Measurements from ENCODE around the gene IL10RA.
"Not testable (repeated sequence)": the region's sequence is repeated elsewhere in the genome, so short reads cannot be mapped to it uniquely, and the experiment has no call there.

IL10RA gene

DNA sequence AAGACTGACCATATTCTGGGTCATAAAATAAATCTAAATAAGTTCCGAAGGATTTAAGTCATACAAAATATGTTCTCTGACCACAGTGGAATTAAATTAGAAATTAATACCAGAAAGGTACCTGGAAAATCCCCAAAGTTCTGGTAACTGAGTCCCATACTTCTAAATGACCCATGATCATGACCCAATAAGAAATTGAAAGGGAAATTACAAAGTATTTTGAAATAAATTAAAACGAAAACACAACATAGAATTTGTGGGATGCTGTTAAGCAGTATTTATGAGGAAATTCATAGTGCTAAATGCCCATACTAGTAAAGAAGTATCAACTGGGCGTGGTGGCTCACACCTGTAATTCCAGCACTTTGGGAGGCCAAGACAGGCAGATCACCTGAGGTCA, 23.4 kb upstream of the IL10RA start:
- no peak for DNase-seq (ENCODE audit: low read depth)

DNA sequence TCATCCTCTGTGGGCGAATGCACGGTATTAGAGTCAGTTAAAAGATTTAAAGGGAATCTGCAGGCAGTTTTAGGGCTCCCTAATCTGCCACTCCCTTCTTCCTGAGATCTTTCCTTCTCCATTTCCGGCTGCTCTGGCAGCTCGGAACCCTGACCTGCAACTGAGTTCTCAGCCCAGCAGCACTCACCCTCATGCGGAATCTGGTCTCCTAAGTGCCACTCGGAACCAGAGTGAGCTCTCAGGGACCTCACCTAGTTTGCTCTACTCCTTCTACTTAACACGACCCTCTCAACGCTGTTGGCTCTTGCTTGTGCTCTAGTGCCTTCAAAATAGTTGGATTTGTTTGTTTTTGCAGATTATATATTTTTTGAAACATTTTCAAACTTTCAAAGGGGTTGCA, 19.3 kb upstream of the IL10RA start:
- no peak for DNase-seq (ENCODE audit: low read depth)

DNA sequence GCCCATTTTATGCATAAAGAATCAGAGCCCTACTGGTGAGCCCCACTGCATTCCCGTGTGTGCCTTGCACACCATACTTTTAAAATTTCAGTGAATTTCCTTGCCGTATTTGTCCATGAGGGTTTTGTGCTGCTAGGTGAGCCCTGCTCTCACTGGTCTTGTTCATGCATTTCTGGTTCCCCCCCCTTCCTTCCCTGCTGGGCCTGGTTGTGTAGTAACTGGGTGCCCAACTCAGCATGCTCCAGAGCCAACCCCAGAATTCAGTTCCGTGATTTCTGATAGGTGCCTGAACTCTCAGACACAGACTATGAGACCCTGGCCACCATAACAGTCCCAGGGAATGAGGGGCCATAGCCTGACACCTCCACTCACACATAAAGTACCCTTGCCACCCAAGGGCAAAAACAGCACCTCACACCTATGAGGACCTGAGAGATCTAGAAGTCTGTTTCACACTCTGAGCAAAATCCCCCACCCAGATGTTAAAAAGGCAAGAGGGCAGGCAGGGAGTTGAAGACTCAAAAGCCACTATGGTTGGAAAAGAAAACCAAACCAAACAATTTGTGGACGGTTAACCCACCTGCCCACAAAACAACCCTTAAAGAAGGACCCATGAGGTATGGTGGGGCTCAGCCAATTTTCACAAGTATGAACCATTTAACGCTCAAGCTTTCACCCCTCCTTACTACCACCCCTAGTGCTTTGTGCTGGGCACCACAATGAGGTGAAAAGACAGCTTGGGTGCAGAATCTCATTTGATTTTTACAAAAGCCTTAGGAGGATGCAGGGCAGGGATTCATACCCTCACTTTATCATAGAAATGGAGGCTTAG, 16.8 kb upstream of the IL10RA start:
- DNase-seq (ENCODE audit: low read depth) = no peak

DNA sequence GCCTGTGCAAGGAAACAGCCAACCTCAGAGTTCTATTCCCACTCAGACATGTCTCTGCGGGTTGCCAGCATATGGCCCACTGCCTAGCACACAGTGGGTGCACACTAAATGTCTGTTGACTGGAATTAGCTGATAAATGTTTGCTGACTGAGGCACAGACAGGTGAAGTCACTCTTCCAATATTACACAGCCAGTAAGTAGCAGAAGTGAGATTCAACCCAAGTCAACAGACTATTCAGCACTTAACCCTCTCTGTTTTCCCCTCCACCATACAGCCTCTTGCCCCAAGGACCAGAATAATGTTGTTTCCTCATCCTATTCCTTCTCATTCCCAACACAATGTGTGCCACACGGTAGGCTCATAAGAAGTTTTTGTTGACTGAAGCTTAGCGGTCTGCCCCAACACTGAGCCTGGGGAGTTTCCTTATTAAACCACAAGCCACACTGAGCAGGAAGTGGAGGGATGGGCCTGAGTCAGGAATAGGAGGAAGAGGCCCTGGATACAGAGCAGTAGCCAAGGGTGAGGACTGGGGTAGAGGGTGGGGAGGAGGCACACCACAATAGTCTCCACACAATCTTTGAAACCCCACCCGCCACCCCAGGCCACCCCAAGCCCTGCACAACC, 15.7 kb upstream of the IL10RA start:
- no peak for DNase-seq (ENCODE audit: low read depth)

DNA sequence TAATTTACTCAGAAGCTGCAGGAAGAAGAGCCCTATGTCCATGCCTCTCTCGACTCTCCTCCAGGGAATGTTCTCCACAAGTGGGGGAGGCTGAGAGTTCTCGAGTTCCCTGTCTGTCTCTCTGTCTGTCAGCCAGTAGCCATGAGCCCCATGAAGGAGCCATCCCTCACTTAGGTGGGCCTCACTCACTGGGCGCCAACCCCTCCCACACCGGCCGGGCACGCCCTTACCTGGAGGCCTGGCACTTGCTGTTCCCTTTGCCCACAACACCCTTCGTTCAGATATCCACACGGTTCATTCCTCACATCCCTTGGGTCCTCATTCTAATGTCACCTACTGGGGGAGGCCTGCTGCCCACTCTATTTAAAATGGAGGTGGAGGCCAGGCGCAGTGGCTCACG, 14.2 kb upstream of the IL10RA start:
- no peak for DNase-seq (ENCODE audit: low read depth)

DNA sequence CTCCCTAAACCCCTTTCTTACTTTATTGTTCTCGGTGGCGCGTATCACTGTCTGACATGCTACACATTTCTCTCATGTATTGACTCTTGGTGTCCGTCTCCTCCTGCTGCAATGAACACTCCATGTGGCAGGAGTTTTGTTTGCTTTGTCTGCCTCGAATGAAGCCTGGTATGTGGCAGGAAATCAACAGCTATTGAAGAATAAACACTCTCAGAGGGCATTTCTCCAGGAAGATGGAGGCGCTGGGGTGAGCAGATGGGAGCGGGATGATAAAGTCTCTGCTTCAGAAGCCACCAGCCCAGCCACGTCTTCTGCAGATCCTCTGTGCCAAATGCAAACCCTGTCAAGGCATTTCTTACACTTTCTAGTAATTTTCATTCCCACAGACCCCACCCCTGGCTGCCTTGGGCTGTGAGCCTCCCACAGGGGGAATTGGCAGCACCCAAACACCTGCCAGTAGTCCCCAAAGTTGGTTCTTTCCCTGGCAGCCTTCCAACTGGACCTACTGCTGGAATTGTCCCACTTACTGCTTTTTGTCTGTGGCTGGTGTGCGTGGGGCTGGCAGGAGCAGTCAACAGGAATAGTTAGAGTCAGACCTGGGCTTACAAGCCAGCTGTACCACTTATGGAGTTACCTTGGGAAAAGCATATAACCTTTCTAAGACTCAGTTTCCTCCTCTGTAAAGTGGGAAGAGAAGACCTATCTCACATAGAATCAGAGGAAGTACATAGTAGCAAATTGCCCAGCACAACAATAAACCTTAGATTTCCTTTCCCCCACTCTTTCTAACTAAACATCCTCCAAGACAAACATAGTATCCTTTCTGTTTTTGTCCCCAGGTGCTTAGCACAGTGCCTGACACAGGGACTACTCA, 13.3 kb upstream of the IL10RA start:
- DNase-seq (ENCODE audit: low read depth) = no peak

DNA sequence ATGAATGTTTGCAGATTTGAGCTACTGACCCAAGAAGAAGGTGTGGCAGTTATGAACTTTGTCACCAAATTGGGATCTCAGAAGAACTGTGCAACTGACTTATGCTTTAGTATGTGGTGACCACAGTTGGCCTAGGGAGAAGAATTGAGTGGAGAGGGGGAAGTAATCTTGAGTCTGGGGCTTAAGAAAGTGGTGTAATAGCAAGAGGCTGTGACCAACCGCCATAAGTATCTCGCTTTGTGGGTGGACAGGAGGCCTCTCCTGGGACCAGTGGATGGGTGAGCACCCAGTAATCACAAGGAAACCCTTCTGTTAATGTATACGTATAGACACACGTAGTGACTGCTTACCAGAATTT, 12.7 kb upstream of the IL10RA start:
- DNase-seq (ENCODE audit: low read depth) = no peak

DNA sequence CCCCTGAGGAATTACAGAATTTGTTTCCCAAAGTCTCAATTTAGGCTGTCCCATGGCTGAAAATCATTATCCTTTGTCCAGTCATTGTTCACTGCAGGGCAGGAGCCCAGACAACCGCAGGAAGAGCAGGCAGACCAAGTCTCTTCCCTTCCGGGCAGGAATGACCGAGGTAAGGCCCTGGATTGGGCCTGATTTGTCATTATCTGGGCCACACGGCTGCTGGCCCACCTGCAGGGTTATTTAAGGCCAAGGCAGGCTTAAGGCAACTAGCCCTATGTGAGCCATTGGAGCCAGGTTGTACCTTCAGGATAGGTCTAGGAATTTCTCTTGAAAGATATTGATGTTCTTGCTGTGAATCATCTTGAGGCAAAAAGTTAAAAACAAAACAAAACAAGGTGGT, 9.7 kb upstream of the IL10RA start:
- DNase-seq (ENCODE audit: low read depth) = no peak

DNA sequence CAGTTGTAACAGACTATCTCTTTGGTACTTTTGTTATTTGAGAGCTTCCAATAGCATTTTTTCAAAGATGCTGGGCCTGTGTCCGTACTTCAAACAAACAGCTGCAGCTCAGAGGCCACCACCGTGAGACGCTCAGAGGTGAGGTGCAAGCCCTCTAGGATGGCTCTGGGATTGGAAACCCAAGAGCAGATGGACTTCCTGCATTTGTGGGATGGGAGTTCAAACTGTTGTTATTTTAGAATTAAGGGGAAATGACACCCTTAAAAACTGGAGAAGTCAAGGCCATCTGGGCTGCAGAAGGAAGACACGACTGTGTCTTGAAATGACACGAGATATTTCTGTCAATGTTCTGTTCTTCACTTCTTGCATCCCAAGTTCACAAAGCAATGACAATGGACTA, 9.2 kb upstream of the IL10RA start:
- no peak for DNase-seq (ENCODE audit: low read depth)

DNA sequence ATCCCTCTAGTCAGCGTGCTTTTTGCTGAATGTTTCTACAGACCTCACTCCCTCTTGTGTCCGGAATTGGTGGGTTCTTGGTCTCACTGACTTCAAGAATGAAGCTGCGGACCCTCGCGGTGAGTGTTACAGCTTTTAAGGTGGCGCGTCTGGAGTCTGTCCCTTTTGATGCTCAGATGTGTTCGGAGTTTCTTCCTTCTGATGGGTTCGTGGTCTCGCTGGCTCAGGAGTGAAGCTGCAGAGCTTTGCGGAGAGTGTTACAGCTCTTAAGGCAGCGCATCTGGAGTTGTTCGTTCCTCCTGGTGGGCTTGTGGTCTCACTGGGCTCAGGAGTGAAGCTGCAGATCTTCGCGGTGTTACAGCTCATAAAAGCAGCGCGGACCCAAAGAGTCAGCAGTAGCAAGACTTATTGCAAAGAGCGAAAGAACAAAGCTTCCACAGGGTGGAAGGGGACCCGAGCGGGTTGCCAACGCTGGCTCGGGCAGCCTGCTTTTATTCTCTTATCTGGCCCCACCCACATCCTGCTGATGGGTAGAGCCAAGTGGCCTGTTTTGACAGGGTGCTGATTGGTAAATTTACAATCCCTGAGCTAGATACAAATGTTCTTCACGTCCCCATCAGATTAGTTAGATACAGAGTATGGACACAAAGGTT, 8.5 kb upstream of the IL10RA start:
- DNase-seq (ENCODE audit: low read depth) = not testable (repeated sequence)

DNA sequence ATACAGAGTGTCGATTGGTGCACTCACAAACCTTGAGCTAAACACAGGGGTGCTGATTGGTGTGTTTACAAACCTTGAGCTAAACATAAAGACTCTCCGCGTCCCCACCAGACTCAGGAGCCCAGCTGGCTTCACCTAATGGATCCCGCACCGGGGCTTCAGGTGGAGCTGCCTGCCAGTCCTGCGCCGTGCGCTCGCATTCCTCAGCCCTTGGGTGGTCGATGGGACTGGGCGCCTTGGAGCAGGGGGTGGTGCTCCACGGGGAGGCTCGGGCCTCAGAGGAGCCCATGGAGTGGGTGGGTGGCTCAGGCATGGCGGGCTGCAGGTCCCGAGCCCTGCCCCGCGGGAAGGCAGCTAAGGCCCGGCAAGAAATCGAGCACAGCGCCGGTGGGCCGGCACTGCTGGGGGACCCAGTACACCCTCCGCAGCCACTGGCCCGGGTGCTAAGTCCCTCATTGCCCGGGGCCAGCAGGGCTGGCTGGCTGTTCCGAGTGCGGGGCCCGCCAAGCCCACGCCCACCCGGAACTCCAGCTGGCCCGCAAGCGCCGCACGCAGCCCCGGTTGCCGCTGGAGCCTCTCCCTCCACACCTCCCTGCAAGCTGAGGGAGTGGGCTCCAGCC, 7.8 kb upstream of the IL10RA start:
- not testable (repeated sequence) for DNase-seq (ENCODE audit: low read depth)

DNA sequence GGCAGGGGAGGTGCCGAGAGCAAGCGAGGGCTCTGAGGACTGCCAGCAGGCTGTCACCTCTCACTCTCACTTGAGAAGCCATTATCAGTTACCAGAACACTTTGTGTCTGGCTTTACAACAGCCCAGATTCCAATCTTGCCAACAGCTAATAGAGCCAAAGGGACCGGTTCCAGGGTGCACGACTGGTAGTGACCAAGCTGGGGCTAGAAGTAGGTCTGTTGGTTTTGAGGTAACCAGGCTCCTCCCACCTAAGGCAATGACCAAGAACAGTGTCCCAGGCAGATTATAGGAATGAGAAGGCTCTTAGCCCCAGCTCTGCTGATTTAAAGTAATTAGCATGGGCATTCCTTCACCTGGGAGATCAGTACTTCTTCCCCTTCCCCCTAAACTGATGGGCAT, 7.2 kb upstream of the IL10RA start:
- no peak for DNase-seq (ENCODE audit: low read depth)

DNA sequence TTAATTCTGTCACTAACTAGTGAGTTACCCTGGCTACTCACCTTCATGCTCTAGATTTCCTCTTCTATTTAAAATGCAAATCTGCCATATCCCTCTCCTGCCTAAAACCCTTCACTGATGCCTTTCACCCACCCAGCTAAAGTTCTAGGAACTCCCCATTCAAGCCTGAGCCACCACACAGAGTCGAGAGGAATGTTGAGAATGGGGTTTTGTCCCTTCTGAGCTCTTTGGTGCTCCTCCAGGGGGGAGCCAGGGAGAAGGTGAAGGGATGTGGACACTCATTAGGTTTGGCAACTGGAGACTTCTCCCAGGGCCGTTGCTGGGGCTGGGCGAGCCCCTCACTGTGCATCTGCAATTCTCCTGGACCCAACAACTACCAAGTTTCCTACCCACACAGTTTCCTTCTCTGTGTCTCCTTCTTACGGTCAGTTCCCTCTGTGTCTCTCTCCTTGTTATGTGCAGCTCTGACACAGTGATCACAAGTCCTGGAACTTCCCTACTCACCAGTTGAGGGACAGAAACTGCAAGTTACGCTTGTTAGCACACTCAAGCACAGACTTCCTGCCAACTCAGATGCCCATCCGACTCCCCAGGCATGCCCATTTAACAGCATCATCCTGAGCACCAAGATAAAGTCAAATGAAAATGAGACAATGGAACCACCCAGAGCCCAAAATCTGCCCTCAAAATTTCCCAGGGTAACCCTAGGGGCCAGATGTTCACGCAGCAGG, 6.5 kb upstream of the IL10RA start:
- DNase-seq (ENCODE audit: low read depth) = no peak

DNA sequence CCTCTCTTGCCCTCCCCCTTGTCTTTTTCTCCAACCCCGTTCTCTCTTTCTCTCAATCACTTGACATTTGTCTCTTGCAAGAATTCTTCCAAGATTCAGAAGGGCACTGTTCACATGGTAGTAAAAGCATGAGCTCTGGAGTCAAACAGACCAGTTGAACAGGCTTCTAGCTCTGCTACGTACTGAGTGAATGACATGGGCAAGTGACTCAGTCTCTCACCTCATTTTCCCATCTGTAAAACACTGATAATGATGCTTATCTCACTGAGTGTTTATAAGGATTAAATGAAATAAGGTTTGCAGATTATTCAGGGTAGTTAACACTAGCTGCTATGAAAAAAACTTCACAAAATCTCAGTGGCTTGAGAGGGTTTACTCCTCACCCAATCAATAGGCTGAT, 5.9 kb upstream of the IL10RA start:
- DNase-seq (ENCODE audit: low read depth) = no peak

DNA sequence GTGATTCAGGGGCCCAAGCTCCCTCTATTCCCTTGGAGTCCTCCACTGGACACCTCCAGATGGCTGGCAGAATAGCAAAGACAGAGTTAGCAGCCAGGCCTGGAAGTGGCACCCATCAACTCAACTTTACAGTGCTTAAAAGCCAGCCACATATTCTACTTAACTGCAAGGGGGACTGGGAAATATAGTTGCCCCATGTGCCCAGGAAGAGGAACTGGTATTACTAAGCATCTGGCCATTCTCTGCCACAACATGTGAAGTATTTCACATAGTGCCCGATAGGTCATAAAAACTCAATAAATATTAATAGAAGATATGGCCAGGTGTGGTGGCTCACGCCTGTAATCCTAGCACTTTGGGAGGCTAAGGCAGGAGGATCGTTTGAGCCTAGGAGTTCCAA, 5.5 kb upstream of the IL10RA start:
- DNase-seq (ENCODE audit: low read depth) = no peak

DNA sequence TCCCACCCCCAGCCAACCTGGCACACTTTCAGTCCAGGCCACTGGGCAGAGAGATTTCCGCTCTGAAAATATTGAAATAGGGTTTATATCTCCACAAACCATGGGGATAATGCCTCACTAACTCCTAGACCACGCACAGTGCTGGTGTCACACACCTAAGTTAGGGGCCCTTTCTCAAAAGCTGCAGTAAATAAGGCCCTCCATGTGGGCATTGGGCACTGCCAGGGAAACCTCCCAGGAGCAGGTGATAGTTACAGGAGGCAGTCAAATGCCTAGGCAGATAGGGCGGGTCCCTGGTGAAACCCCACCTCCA, 3.1 kb upstream of the IL10RA start:
- no peak for DNase-seq (ENCODE audit: low read depth)

DNA sequence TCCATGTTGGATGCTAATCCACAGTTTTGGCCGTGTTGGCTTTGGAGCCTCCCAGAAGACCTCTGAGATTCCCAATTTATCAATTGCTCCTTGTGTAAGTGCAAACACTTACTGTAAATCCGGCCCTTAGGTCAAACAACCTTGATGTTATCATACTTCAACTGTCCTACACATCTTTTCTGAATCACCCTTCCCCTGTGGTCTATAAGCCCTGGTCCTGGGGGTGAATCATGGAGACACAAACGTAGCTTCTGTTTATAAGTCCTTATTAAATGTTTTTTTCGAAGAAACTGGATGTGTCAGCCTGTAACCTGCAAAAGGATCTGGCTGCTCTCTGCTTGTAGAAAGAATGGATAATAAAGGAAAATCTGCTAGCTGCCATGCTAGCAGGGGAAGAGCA, 1.7 kb upstream of the IL10RA start:
- no peak for DNase-seq (ENCODE audit: low read depth)

DNA sequence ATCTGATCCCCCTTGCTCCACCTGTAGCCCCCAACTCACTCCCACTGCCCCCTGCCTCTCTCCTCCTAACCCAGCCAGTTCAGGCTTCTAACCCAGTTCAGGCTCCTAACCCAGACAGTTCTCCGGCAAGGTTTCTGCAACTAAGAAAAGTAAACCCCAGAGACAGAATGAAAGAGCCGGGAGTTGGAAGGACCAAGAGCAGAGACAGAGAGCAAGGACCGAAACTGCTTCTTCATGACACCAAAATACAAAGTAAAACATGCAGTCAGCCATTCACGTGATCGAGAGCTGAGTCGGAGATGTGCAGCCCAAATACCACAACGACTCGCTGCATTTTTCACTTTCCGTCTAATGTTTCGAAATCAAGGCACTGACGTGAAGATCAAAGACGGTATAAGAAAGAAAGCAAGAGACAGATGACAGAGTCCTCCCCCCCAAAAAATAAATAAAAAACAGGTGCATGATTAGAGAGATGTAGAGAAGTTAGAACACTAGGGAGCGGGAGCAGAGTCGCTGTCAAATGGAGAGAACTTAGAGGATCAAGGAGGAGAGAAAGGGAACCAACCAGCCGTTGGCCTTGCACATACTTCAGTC, 884 bp downstream of the IL10RA start:
- no peak for DNase-seq (ENCODE audit: low read depth)

DNA sequence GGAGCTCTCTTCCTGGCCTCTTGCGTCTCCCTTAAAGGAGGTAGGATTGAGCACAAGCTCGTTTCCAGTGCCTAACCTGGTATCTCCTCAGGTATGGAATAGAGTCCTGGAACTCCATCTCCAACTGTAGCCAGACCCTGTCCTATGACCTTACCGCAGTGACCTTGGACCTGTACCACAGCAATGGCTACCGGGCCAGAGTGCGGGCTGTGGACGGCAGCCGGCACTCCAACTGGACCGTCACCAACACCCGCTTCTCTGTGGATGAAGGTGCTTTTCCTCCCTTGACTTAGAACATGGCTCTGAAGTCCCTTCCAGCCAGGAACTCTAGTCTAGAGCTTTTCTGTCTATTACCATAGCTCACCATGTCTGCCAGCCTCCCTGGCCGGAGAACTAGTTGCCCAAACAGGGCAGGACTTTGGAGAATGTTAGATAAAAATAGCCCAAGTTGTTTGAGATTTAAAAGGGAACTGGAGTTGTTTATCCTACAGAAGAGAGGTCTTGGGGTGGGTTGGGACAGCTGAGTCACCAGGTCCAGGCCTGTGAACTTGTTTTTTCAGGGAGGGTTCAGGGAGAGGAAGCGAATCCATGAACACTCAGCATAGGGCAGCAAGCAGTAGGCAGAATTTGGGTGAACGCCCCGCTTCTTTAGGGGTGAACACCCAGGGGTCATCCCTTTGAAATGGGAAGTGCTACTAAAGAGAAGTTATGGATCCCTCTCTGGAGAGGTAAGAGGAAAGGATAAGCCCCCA, 3.3 kb downstream of the IL10RA start:
- DNase-seq (ENCODE audit: low read depth) = no peak

DNA sequence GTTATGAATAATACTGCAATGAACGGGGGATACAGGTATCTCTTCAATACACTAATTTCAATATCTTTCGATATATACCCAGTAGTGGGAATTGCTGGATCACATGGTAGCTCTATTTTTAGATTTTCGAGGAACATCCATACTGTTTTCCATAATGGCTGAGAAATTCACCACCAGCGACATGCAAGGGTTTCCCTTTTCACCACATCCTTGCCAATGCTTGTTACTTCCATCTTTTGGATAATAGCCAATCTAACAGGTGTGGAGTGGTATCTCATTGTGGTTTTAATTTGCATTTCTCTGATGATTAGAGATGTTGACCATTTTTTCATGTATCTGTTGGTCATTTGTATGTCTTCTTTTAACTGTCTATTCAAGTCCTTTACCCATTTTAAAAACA, 5.9 kb downstream of the IL10RA start:
- no peak for DNase-seq (ENCODE audit: low read depth)
